Skeletal muscle tissue (tissue), 4 donors: ENCODE data around the gene TEKTIP1. TPM values are rescaled to one million over a fixed set of nuclear protein-coding genes. Genes with fewer than 3 reads are reported as not detected.
A peak's percentile ranks its signal among the peaks of the same experiment; 100 is the strongest.

ENCODE experiments used
- H3K27ac ChIP-seq: one replicate; pipeline ENCODE4 v1.7.0; 2013; ENCODE audit warnings: mild to moderate bottlenecking, low read depth, low read length, inconsistent platforms
- H3K27me3 ChIP-seq, 3 donors: one replicate each; pipeline ENCODE4 v1.7.0; 2013; ENCODE audit warnings: low read length in 3 of 3; ENCODE audit not compliant: control insufficient read depth in 3 of 3, insufficient read depth in 3 of 3
- H3K36me3 ChIP-seq, 3 donors: one replicate each; pipeline ENCODE4 v1.7.0; 2013; ENCODE audit warnings: low read length in 3 of 3; ENCODE audit not compliant: control insufficient read depth in 3 of 3, insufficient read depth in 3 of 3
- H3K4me1 ChIP-seq, 3 donors: one replicate each; pipeline ENCODE4 v1.7.0; 2013; ENCODE audit warnings: low read length in 3 of 3, mild to moderate bottlenecking in 3 of 3; ENCODE audit not compliant: control insufficient read depth in 3 of 3, insufficient read depth in 3 of 3
- H3K4me3 ChIP-seq, 3 donors: one replicate each; pipeline ENCODE4 v1.7.0; 2013; ENCODE audit warnings: low read length in 3 of 3
- H3K9ac ChIP-seq, 3 donors: one replicate each; pipeline ENCODE4 v1.7.0; 2013; ENCODE audit warnings: low read length in 3 of 3, mild to moderate bottlenecking in 3 of 3, moderate library complexity in 2 of 3, low read depth in 1 of 3
- H3K9me3 ChIP-seq, 3 donors: one replicate each; pipeline ENCODE4 v1.7.0; 2013; ENCODE audit warnings: low read length in 3 of 3; ENCODE audit not compliant: control insufficient read depth in 3 of 3
- total RNA-seq: library from RNA; depleted of rRNA; stranded (reverse); fragments of >200 nt; gene quantifications from one replicate; pipeline ENCODE4 v1.2.3, GENCODE V29; 2014
- donor health status: Osteomylitis.

TEKTIP1 gene
- total RNA-seq, 1 donor from 2014 or later, result not detected

- H3K27me3 ChIP-seq, result no peaks in the 10 kb centered on the region
- peaks cover 27 to 44% (median 28%) of the 10 kb centered on the region in 3 donors for H3K4me1 ChIP-seq
- no peak overlapping the region for H3K4me3 ChIP-seq
- no peak overlapping the region for H3K27ac ChIP-seq
- no peaks in the 10 kb centered on the region for H3K9me3 ChIP-seq
- peaks cover under 1 to 8% (median 7%) of the 10 kb centered on the region in 3 donors for H3K36me3 ChIP-seq
- H3K9ac ChIP-seq, result no peak overlapping the region
Measured at GRCh38 chr19:3514930-3515329, 24.0 kb upstream of the TEKTIP1 start.

GRCh38 chr19:3515891-3516422 lies 23.0 kb upstream of the TEKTIP1 start:
- H3K36me3 ChIP-seq, result peaks cover 2 to 7% (median 7%) of the 10 kb centered on the region in 3 donors
- H3K27me3 ChIP-seq, result no peaks in the 10 kb centered on the region
- peaks cover 27 to 44% (median 28%) of the 10 kb centered on the region in 3 donors for H3K4me1 ChIP-seq
- no peak overlapping the region for H3K4me3 ChIP-seq
- H3K27ac ChIP-seq, result peak overlapping the region; percentile 64
- no peaks in the 10 kb centered on the region for H3K9me3 ChIP-seq
- H3K9ac ChIP-seq, result peak overlapping the region in 1 of 3 donors; percentile 50

GRCh38 chr19:3516675-3517207 lies 22.2 kb upstream of the TEKTIP1 start:
- no peaks in the 10 kb centered on the region for H3K9me3 ChIP-seq
- H3K4me3 ChIP-seq, result no peak overlapping the region
- H3K27me3 ChIP-seq, result no peaks in the 10 kb centered on the region
- H3K9ac ChIP-seq, result peak overlapping the region in 1 of 3 donors; percentile 50
- peaks cover 26 to 39% (median 28%) of the 10 kb centered on the region in 3 donors for H3K4me1 ChIP-seq
- peaks cover 3 to 7% (median 5%) of the 10 kb centered on the region in 3 donors for H3K36me3 ChIP-seq
- peak overlapping the region; percentile 64 for H3K27ac ChIP-seq

- H3K9me3 ChIP-seq, result no peaks in the 10 kb centered on the region
- peaks cover 6 to 8% (median 7%) of the 10 kb centered on the region in 3 donors for H3K36me3 ChIP-seq
- no peak overlapping the region for H3K9ac ChIP-seq
- peaks cover 22 to 31% (median 22%) of the 10 kb centered on the region in 3 donors for H3K4me1 ChIP-seq
- H3K27ac ChIP-seq, result no peak overlapping the region
- H3K27me3 ChIP-seq, result no peaks in the 10 kb centered on the region
- no peak overlapping the region for H3K4me3 ChIP-seq
Measured at GRCh38 chr19:3517638-3518037, 21.3 kb upstream of the TEKTIP1 start.

- no peaks in the 10 kb centered on the region for H3K27me3 ChIP-seq
- no peak overlapping the region for H3K27ac ChIP-seq
- H3K36me3 ChIP-seq, result peaks cover 7 to 10% (median 7%) of the 10 kb centered on the region in 3 donors
- peaks cover 20 to 26% (median 21%) of the 10 kb centered on the region in 3 donors for H3K4me1 ChIP-seq
- no peaks in the 10 kb centered on the region for H3K9me3 ChIP-seq
- no peak overlapping the region for H3K4me3 ChIP-seq
- no peak overlapping the region for H3K9ac ChIP-seq
Measured at GRCh38 chr19:3518255-3518654, 20.7 kb upstream of the TEKTIP1 start.

GRCh38 chr19:3518659-3519058 lies 20.3 kb upstream of the TEKTIP1 start:
- no peak overlapping the region for H3K9ac ChIP-seq
- H3K4me3 ChIP-seq, result no peak overlapping the region
- H3K27me3 ChIP-seq, result no peaks in the 10 kb centered on the region
- H3K4me1 ChIP-seq, result peaks cover 17 to 22% (median 18%) of the 10 kb centered on the region in 3 donors
- H3K27ac ChIP-seq, result no peak overlapping the region
- no peaks in the 10 kb centered on the region for H3K9me3 ChIP-seq
- H3K36me3 ChIP-seq, result peaks cover 11 to 14% (median 11%) of the 10 kb centered on the region in 3 donors

GRCh38 chr19:3519126-3519525 lies 19.8 kb upstream of the TEKTIP1 start:
- no peak overlapping the region for H3K9ac ChIP-seq
- peaks cover 13 to 17% (median 14%) of the 10 kb centered on the region in 3 donors for H3K36me3 ChIP-seq

GRCh38 chr19:3520166-3521103 lies 18.5 kb upstream of the TEKTIP1 start:
- Histone ChIP-seq H3K27ac (no peak overlapping the region), H3K9ac (no peak overlapping the region), H3K27me3 (no peaks in the 10 kb centered on the region), H3K36me3 (peaks cover 18 to 26% (median 25%) of the 10 kb centered on the region in 3 donors), H3K4me1 (peaks cover 14 to 16% (median 14%) of the 10 kb centered on the region in 3 donors), H3K9me3 (no peaks in the 10 kb centered on the region), H3K4me3 (no peak overlapping the region)

More at GRCh38 chr19:3519126-3519525, 19.8 kb upstream of the TEKTIP1 start:
- Histone ChIP-seq H3K4me1 (peaks cover 17 to 18% (median 18%) of the 10 kb centered on the region in 3 donors), H3K4me3 (no peak overlapping the region), H3K27ac (no peak overlapping the region), H3K27me3 (no peaks in the 10 kb centered on the region), H3K9me3 (no peaks in the 10 kb centered on the region)

- Histone ChIP-seq H3K9ac (no peak overlapping the region), H3K36me3 (peaks cover 20 to 30% (median 25%) of the 10 kb centered on the region in 3 donors), H3K4me1 (peaks cover 11 to 12% (median 11%) of the 10 kb centered on the region in 3 donors), H3K9me3 (no peaks in the 10 kb centered on the region), H3K4me3 (no peak overlapping the region), H3K27ac (no peak overlapping the region), H3K27me3 (no peaks in the 10 kb centered on the region)
Measured at GRCh38 chr19:3521104-3521445, 17.9 kb upstream of the TEKTIP1 start.
